Caki2 (cell line): ENCODE results near the gene ABHD2. TPM values are rescaled to one million over a fixed set of nuclear protein-coding genes. Genes with fewer than 3 reads are reported as not detected.
A peak's percentile ranks its signal among the peaks of the same experiment; 100 is the strongest.

ENCODE experiments used
- DNase-seq: peaks from one replicate; pipeline ENCODE4 v3.0.0-alpha.2; 2015; ENCODE audit warnings: low read depth
- in situ Hi-C: cut with HindIII; loops from 2 replicates; pipeline ENCODE4 v1.10.0; 2016; ENCODE audit warnings: low sequenced_read_pairs, low pct_unique_long_range_greater_than_20kb, mixed read lengths
- total RNA-seq: library from RNA; depleted of rRNA; stranded (reverse); fragments of >200 nt; shearing (Covaris generic); gene quantifications from 2 replicates; pipeline ENCODE4 v1.2.3, GENCODE V29; 2014; ENCODE audit warnings: low replicate concordance

ABHD2 gene
- total RNA-seq, 1 experiment from 2014 or later = 14.9 TPM

- in situ Hi-C loops = no loop called here
- no peak for DNase-seq
Measured at GRCh38 chr15:89091627-89092220, 3.5 kb downstream of the ABHD2 start.

GRCh38 chr15:89093509-89093908 lies 5.3 kb downstream of the ABHD2 start:
- in situ Hi-C loops = no loop called here
- DNase-seq = no peak

- no peak for DNase-seq
- in situ Hi-C loops = no loop called here
Measured at GRCh38 chr15:89095073-89095472, 6.8 kb downstream of the ABHD2 start.

DNA sequence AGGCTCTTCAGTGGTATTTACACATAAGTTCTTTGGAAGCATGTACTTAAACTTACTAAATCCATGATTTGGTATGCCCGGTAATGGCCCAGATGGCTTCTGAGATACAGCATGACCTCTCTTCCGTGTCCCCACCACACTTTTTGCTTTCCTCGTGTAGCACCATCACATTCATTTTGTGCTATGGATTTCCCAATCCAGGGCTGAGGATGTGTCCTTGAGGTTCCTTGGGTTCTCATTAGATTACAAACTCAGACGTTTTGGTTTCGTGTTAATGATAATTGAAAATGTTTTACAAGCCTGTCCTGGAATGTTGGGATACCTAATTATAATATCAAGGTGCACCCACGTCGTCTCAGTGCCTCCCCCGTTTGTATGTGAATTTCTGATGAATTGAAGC lies 7.3 kb downstream of the ABHD2 start:
- in situ Hi-C loops = no loop called here
- DNase-seq = no peak

DNA sequence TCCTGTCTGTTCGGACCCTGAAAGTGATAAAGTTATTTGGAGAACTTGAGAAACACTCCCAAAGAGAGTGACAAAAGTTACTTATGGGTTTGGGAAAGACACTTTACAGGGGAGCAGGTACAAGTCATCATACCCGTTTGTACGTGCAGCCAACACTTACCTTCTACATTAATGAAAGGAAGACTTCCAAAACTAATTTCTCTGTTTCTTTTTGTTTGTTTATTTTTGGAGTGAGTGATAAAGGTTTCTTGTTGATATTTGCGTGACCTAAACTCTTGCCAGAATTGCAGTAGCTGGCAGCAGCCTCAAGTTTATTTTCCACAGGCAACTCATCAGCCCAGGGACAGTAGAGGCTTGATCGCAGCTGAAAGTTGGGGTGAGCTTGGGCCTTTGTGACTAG lies 8.4 kb downstream of the ABHD2 start:
- in situ Hi-C loops = no loop called here
- no peak for DNase-seq

DNA sequence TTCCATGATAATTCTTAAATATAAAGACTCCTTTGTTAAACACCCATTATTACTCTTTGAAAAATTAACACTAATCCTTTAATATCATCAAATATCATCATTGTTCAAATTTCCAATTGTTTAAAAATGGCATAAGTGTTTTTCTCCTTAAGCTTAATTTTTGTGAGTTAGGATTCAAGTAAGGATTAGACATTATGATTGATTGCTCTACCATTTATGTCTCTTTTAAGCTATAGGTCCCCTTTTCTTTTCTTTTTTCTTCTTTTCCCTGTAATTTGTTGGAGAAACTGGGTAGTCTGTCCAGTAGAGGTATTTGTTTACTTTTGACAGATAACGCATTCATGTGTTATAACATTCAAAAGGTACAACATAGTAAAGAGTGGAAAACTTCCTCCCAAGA lies 9.1 kb downstream of the ABHD2 start:
- in situ Hi-C loops = no loop called here

DNA sequence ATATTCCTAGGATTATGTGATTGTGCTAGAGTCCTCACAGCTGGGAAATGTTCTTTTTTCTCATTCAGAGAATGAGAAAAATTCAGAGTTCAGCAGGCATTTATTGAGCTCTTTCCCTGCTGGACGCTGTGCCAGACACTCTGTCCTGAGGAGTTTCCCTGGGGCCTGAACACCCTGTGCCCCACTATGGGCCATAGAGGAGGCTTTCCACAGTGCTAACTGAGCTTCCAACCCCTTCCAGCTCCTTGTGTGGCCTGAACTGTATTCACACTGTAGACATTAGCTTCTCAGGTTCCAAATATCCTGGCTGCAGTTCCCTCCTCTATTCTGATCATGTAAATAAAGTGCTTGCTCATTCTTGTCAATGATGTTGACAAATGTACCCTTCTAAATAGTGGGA lies 10.0 kb downstream of the ABHD2 start:
- no peak for DNase-seq
- in situ Hi-C loops = no loop called here

More for the DNA sequence above, 9.1 kb downstream of the ABHD2 start:
- no peak for DNase-seq

- DNase-seq = no peak
- in situ Hi-C loops = no loop called here
Measured at GRCh38 chr15:89099968-89100367, 11.7 kb downstream of the ABHD2 start.

GRCh38 chr15:89101302-89102193 lies 13.3 kb downstream of the ABHD2 start:
- peak; percentile 92 for DNase-seq
- in situ Hi-C loops = no loop called here

DNA sequence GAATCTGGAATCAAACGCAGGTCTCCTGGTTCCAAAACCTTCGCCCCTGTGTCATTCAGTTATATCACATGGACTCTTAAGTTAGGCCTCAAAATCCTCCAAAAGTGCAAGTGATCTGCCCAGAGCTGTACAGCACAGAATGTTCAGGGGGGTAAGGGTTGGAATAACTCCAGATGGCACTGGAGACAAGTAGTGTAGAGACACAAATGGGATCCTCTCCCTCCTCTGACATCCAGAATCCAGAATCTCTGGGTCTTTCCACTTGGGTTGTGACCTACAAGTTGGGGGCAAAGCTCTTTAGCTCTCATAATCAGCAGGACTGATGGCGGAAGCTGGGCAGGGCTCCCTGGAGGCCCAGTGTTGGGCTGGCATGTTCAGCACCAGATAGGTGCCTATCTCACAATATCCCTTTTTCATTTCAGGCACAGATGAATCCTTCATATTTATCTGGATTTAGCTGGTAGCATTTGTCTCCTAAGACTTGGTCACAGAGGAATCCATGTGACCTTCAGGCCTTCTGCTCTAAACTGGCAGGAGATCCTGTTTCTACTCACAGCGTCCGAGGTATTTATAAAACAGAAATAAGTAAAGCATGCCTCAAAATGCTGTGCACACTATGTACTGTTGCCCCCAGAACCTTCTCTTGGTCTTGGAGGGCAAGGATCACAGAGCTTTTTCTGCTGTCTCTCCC lies 15.4 kb downstream of the ABHD2 start:
- in situ Hi-C loops = no loop called here
- no peak for DNase-seq

DNA sequence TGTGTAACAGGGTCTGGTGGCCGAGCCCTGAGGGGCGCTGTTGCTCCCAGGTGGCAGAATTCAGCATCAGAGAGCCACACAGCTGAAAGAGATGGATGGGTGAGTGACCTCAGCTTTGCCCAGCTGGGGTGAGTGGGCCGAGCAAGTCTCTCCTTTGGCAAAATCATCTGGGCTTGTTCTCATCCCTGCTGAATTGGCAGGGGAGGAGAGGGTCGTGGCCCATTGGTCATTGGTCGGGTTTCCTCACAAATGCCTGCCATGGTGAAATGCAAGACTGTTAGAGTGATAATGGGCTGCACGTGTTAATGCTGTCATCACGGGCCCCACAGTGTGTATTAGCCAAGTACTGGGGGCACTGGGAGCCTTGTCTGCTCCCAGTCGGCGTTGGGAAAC lies 15.9 kb downstream of the ABHD2 start:
- DNase-seq = no peak
- in situ Hi-C loops = no loop called here

DNA sequence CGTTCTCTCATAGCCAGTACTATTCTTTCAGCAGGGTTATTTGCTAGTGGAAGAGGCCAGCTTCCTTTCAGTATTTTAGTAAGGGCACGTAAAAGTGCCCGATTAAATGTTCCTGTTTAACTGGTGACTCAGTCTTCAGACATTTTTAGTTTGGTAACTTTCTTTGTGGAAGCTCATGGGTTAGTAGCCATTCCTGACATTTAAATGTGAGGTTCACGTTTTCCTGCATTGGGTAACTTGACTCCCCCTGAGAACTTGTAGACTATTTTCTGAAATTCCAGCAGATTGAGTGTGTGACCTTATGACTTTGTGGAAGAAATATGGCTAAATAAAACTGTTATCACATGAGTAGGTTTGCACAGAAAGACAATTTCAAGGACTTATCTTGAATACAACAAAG lies 16.9 kb downstream of the ABHD2 start:
- in situ Hi-C loops = no loop called here
- peak; percentile 47 for DNase-seq

DNA sequence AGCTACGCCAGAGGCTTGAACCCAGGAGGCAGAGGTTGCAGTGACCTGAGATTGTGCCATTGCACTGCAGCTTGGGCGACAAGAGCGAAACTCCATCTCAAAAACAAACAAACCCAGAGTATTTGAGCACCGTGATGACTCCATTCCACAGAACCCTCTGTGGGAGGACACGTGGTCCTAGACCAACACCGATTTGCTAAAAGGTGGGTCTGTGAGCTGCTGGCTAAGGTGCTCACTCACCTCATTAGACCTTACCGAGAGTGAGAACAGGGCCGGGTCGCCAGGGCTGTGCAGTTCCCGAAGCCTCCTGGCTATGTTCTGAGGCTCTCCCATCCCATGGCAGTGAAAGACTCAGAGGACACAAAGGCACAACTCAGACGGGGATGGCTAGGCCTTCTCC lies 17.9 kb downstream of the ABHD2 start:
- no peak for DNase-seq
- in situ Hi-C loops = no loop called here

GRCh38 chr15:89107984-89108383 lies 19.7 kb downstream of the ABHD2 start:
- in situ Hi-C loops = no loop called here
- no peak for DNase-seq

DNA sequence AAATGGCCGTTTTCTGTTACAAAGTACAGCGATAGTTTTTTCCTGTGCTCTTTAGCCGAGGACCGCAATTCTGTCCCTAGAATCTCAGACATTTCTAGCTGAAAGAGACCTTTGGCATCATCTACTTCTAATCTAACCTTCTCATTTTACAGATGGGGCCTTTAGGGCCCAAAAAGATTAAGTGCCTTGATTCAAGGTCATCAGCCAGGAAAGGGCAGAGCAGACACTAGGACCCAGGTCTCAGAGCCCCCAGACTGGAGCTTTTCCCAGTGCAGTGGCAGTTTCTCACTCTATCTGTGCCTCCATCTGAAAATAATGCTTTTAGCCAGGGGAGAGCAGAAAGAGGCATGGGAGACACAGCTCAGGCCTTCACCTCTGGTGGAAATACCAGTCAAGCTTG lies 20.6 kb downstream of the ABHD2 start:
- no peak for DNase-seq
- in situ Hi-C loops = no loop called here

GRCh38 chr15:89109238-89109637 lies 21.0 kb downstream of the ABHD2 start:
- in situ Hi-C loops = no loop called here

GRCh38 chr15:89110060-89110459 lies 21.8 kb downstream of the ABHD2 start:
- in situ Hi-C loops = no loop called here

More at GRCh38 chr15:89109238-89109637, 21.0 kb downstream of the ABHD2 start:
- DNase-seq = no peak

DNA sequence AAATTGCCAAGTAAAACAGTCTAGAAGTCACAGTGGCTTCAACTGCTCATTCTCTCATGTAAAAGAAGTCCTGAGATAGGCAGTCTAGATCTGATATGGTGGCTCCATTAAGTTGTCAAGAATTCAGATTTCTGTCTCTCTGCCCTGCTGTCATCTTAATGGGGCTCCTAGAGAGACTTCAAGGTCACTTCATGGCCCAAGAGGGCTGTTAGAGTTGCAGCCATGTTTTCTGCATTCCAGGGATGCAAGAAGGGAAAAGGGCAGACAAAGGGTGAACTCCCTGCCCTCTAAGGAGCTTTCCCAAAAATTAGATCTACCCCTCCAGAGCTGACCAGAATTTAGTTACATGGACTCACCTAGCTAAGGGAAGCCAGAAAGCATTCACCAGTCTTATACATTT lies 23.1 kb downstream of the ABHD2 start:
- no peak for DNase-seq
- in situ Hi-C loops = no loop called here

More at GRCh38 chr15:89110060-89110459, 21.8 kb downstream of the ABHD2 start:
- no peak for DNase-seq

GRCh38 chr15:89111961-89112340 lies 23.7 kb downstream of the ABHD2 start:
- in situ Hi-C loops = no loop called here
- DNase-seq = no peak
